WI38 (cell line): ENCODE data around the gene PTPN13.

Source experiments
- H3K4me3 ChIP-seq: 2 replicates; pipeline ENCODE4 v1.5.1; 2011; ENCODE audit warnings: low read depth, mild to moderate bottlenecking, control low read depth, low read length
- CTCF ChIP-seq: IDR thresholded peaks from 2 replicates; pipeline ENCODE4 v1.5.1; 2012; ENCODE audit warnings: low read depth, mild to moderate bottlenecking, control low read depth, low read length

PTPN13 gene

GRCh38 chr4:86569103-86569870 is 24.8 kb upstream of the PTPN13 start:
- TF ChIP-seq CTCF, result no peak
- no peak overlapping the region for H3K4me3 ChIP-seq

- TF ChIP-seq CTCF, result no peak
- H3K4me3 ChIP-seq, result no peak overlapping the region
Observed at GRCh38 chr4:86579941-86580340, 14.2 kb upstream of the PTPN13 start.

DNA sequence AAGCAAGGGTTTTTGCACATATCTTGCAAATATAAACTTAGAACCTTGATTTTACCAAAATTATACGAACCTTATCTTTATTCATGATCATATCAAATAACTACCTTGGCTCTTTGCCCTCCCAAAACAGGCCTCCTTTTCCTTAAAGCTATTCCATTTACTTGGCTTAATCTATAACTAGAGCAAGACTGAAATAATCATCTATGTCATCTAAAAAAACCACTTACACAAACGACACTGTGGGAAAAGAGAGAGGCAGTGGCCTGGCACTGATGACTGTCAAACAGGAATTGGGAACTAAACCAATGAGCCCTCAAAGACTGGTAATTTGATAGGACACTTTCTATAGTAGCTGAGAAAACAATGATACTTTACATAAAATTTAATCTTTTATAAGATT is 11.7 kb upstream of the PTPN13 start:
- no peak for TF ChIP-seq CTCF
- peak overlapping the region; percentile 37 for H3K4me3 ChIP-seq

- H3K4me3 ChIP-seq, result no peak overlapping the region
- TF ChIP-seq CTCF, result no peak
Observed at GRCh38 chr4:86586160-86586572, 7.9 kb upstream of the PTPN13 start.

- TF ChIP-seq CTCF, result no peak
- no peak overlapping the region for H3K4me3 ChIP-seq
Observed at GRCh38 chr4:86586626-86587380, 7.3 kb upstream of the PTPN13 start.

DNA sequence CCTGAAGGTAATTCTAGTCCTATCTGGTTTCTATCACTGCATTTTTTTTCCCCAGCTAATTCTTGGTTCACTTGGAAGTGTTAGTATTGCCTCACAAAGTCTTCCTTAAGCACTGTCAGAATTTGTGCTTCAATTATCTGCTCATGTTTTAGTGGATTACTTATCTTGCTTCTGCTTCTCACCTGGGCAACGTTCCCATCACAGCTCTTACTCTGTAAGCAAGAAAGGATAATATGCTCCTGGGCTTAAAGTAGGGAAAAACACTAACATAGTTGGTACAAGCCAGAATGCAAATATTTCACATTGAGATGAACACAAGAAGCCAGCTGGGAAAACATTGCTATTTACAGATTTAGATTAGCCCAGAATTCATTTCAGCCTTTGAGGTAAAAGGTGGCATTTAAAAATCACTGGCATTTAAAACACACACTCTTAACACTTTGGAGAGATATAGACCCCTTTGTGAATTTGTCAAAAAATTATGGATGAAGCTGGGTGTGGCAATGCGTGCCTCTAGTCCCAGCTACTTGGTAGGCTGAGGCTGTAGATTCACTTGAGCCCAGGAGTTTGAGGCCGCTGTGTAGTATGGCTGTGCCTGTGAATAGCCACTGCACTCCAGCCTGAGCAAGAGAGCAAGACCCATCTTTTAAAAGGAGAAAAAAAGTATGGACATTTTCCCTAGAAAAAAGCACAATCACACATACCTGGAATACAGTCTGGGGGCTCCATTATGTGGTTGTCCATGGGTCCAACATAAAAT is 6.6 kb upstream of the PTPN13 start:
- TF ChIP-seq CTCF, result no peak
- H3K4me3 ChIP-seq, result no peak overlapping the region
